Vagina (tissue), 2 donors: ENCODE results near the gene THSD7B. TPM values are rescaled to one million over a fixed set of nuclear protein-coding genes. Genes with fewer than 3 reads are reported as not detected.
"Not testable (repeated sequence)": the region's sequence is repeated elsewhere in the genome, so short reads cannot be mapped to it uniquely, and the experiment has no call there.

Source experiments
- DNase-seq, 2 donors: peaks; one replicate each; pipeline ENCODE4 v3.0.0-alpha.2; 2017; ENCODE audit errors: extremely low spot score in 2 of 2
- H3K27ac ChIP-seq: fragments of 200-600 bp; sonication (generic); one replicate; pipeline ENCODE4 v1.5.1; 2019
- H3K27me3 ChIP-seq: fragments of 200-600 bp; sonication (generic); one replicate; pipeline ENCODE4 v1.5.1; 2019
- H3K36me3 ChIP-seq, 2 donors: fragments of 200-600 bp; sonication (generic); one replicate each; pipeline ENCODE4 v1.5.1; 2017 to 2019
- H3K4me1 ChIP-seq: fragments of 200-600 bp; sonication (generic); one replicate; pipeline ENCODE4 v1.5.1; 2019
- H3K4me3 ChIP-seq, 2 donors: fragments of 200-600 bp; sonication (generic); 1 replicate in 1 of 2; 2 replicates in 1 of 2; pipeline ENCODE4 v1.5.1; 2016 to 2019
- H3K9me3 ChIP-seq: fragments of 200-600 bp; sonication (generic); one replicate; pipeline ENCODE4 v1.5.1; 2019
- CTCF ChIP-seq, 3 experiments: fragments of 450-650 bp in 2 of 3; fragments of 200-600 bp in 1 of 3; sonication (generic) in 1 of 3; IDR thresholded peaks; one replicate each; pipeline ENCODE4 v1.5.1; 2017 to 2019; ENCODE audit warnings: antibody characterized with exemption in 3 of 3, mild to moderate bottlenecking in 2 of 3, moderate library complexity in 2 of 3
- POLR2A ChIP-seq, 2 donors: fragments of 450-650 bp; IDR thresholded peaks; one replicate each; pipeline ENCODE4 v1.6.1; 2017; ENCODE audit warnings: antibody characterized with exemption in 2 of 2, mild to moderate bottlenecking in 2 of 2, moderate library complexity in 2 of 2
- POLR2AphosphoS5 ChIP-seq, 2 donors: sonication (generic); formaldehyde crosslinking; IDR thresholded peaks; one replicate each; pipeline ENCODE4 v1.9.0; 2017; ENCODE audit warnings: antibody characterized with exemption in 2 of 2, mild to moderate bottlenecking in 2 of 2, low read depth in 1 of 2; ENCODE audit not compliant: insufficient read depth in 1 of 2
- intact Hi-C: fragments of 100-400 bp; cut with DNase I; formaldehyde crosslinking; loops from one replicate; pipeline ENCODE4 v1.15.1; 2023
- total RNA-seq: library from RNA; depleted of rRNA; stranded (reverse); fragments of >200 nt; gene quantifications from one replicate; pipeline ENCODE4 v1.2.3, GENCODE V29; 2016

Gene THSD7B
- total RNA-seq, 1 donor from 2014 or later = 0.49 TPM

GRCh38 chr2:137696916-137697315 lies 931.6 kb downstream of the THSD7B start:
- H3K9me3 ChIP-seq = no peaks in the 10 kb centered on the region
- no peak for DNase-seq
- TF ChIP-seq POLR2A (IDR thresholded peaks at IDR 0.05) (no peak), CTCF (IDR thresholded peaks at IDR 0.05) (no peak), POLR2AphosphoS5 (IDR thresholded peaks at IDR 0.05; ENCODE audit: insufficient read depth in 1 of 2, low read depth in 1 of 2) (no peak)
- no peak overlapping the region for H3K27ac ChIP-seq
- H3K4me1 ChIP-seq = no peaks in the 10 kb centered on the region
- intact Hi-C loops = no loop called here
- no peaks in the 10 kb centered on the region for H3K36me3 ChIP-seq
- H3K27me3 ChIP-seq = no peaks in the 10 kb centered on the region
- H3K4me3 ChIP-seq = no peak overlapping the region

GRCh38 chr2:137700250-137700649 lies 934.9 kb downstream of the THSD7B start:
- H3K27ac ChIP-seq, H3K4me3 ChIP-seq, H3K36me3 ChIP-seq, H3K9me3 ChIP-seq, intact Hi-C loops, DNase-seq, H3K27me3 ChIP-seq, H3K4me1 ChIP-seq: not testable (repeated sequence)

- H3K27ac ChIP-seq = no peak overlapping the region
- TF ChIP-seq POLR2A (IDR thresholded peaks at IDR 0.05) = no peak
- intact Hi-C loops = no loop called here
These were observed 935.3 kb downstream of the THSD7B start for GRCh38 chr2:137700681-137701080.

GRCh38 chr2:137705296-137705695 lies 940.0 kb downstream of the THSD7B start:
- H3K9me3 ChIP-seq = no peaks in the 10 kb centered on the region
- H3K4me1 ChIP-seq = no peaks in the 10 kb centered on the region
- intact Hi-C loops = no loop called here
- TF ChIP-seq POLR2A (IDR thresholded peaks at IDR 0.05) = no peak
- no peaks in the 10 kb centered on the region for H3K36me3 ChIP-seq
- H3K27me3 ChIP-seq = no peaks in the 10 kb centered on the region
- H3K27ac ChIP-seq = no peak overlapping the region
- H3K4me3 ChIP-seq = no peak overlapping the region
- no peak for DNase-seq

More at GRCh38 chr2:137700681-137701080, 935.3 kb downstream of the THSD7B start:
- Histone ChIP-seq H3K36me3 (no peaks in the 10 kb centered on the region), H3K4me1 (no peaks in the 10 kb centered on the region), H3K27me3 (no peaks in the 10 kb centered on the region), H3K9me3 (no peaks in the 10 kb centered on the region), H3K4me3 (no peak overlapping the region)
- DNase-seq = no peak

GRCh38 chr2:137706786-137707613 lies 941.7 kb downstream of the THSD7B start:
- no peak overlapping the region for H3K27ac ChIP-seq
- H3K9me3 ChIP-seq = no peaks in the 10 kb centered on the region
- no peak for DNase-seq
- intact Hi-C loops = no loop called here
- no peaks in the 10 kb centered on the region for H3K4me1 ChIP-seq
- TF ChIP-seq POLR2A (IDR thresholded peaks at IDR 0.05) = no peak
- TF ChIP-seq POLR2AphosphoS5 (IDR thresholded peaks at IDR 0.05; ENCODE audit: insufficient read depth in 1 of 2, low read depth in 1 of 2) = no peak
- no peak for TF ChIP-seq CTCF (IDR thresholded peaks at IDR 0.05)
- no peak overlapping the region for H3K4me3 ChIP-seq
- no peaks in the 10 kb centered on the region for H3K27me3 ChIP-seq
- H3K36me3 ChIP-seq = no peaks in the 10 kb centered on the region

- Histone ChIP-seq H3K36me3 (no peaks in the 10 kb centered on the region), H3K4me3 (no peak overlapping the region), H3K27me3 (no peaks in the 10 kb centered on the region), H3K27ac (no peak overlapping the region), H3K9me3 (no peaks in the 10 kb centered on the region), H3K4me1 (no peaks in the 10 kb centered on the region)
- no peak for DNase-seq
- intact Hi-C loops = no loop called here
- TF ChIP-seq CTCF (IDR thresholded peaks at IDR 0.05) (no peak), POLR2AphosphoS5 (IDR thresholded peaks at IDR 0.05; ENCODE audit: insufficient read depth in 1 of 2, low read depth in 1 of 2) (no peak), POLR2A (IDR thresholded peaks at IDR 0.05) (no peak)
These were observed 943.0 kb downstream of the THSD7B start for GRCh38 chr2:137708311-137708710.
